Measurements from ENCODE around the gene ITK.

ITK gene

DNA sequence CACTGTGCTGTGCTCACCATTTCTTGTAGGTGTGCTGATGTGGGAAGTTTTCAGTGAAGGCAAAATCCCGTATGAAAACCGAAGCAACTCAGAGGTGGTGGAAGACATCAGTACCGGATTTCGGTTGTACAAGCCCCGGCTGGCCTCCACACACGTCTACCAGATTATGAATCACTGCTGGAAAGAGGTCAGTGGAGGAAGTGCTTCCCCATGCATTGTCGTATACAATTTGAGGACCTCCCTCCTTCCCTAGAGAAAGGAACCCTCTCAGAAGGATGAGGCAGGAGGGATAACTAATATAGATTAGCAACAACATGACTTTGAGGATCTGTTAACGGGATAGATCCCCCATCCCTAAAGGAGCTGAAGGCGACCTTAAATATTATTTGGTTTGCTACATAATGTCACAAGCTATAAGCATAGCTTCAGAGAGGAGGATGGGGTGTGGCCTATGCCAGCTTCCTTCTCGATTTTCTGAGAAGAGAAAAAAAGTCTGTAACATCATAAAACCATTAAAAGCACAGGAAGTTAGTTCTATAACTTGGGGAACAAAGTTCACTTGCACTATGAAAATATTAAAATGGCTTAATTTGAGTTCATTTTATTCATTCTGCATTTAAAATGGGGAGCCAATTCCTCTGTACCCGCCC lies 68.3 kb downstream of the ITK start:
- DNase-seq (ENCODE audit: low spot score) = no peak

DNA sequence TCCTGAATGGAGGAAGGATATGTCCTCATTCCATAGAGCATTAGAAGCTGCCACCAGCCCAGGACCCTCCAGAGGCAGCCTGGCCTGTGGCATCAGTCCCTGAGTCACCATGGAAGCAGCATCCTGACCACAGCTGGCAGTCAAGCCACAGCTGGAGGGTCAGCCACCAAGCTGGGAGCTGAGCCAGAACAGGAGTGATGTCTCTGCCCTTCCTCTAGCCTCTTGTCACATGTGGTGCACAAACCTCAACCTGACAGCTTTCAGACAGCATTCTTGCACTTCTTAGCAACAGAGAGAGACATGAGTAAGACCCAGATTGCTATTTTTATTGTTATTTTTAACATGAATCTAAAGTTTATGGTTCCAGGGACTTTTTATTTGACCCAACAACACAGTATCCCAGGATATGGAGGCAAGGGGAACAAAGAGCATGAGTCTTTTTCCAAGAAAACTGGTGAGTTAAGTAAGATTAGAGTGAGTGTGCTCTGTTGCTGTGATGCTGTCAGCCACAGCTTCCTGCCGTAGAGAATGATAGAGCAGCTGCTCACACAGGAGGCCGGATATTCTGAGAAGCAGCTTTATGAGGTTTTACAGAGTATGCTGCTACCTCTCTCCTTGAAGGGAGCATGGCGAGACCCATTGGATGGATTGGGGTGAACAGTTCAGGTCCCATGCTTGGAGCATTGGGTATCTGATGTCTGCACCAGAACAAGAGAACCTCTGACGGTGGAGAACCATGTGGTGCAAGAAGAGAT lies 72.2 kb downstream of the ITK start:
- DNase-seq (ENCODE audit: low spot score) = no peak

GRCh38 chr5:157253547-157253946 lies 72.9 kb downstream of the ITK start:
- peak; percentile 90 for DNase-seq (ENCODE audit: low spot score)

DNA sequence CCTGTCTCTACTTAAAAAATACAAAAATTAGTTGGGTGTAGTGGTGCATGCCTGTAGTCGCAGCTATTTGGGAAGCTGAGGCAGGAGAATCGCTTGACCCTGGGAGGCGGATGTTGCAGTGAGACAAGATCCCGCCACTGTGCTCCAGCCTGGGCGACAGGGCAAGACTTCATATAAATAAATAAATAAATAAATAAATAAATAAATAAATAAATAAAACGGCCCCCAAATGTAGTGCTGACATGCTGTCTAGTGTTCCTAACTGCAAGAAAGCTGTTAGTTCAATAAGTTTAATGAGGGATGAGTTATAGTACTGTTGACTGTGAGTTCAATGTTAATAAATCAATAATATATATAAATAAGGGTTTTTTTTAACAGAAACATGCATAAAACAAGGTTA lies 77.8 kb downstream of the ITK start:
- no peak for DNase-seq (ENCODE audit: low spot score)

DNA sequence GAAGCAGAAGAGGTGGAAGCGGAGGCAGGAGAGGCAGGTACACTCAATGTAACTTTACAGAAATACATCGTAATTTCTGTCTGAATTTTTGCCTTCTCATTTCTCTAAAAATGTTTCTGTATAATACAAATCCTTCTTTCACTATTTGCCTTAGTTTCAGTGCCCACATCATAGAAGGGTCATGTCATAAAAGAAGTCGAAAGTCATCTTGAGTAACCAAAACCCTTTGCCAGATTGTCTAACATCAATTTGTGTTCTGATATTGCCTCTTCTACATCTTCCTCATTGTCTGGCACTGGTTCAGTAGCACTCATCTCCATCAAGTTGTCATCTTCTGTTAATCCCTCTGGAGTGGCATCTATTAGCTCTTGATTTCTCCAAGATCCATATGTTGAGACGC lies 79.1 kb downstream of the ITK start:
- no peak for DNase-seq (ENCODE audit: low spot score)

DNA sequence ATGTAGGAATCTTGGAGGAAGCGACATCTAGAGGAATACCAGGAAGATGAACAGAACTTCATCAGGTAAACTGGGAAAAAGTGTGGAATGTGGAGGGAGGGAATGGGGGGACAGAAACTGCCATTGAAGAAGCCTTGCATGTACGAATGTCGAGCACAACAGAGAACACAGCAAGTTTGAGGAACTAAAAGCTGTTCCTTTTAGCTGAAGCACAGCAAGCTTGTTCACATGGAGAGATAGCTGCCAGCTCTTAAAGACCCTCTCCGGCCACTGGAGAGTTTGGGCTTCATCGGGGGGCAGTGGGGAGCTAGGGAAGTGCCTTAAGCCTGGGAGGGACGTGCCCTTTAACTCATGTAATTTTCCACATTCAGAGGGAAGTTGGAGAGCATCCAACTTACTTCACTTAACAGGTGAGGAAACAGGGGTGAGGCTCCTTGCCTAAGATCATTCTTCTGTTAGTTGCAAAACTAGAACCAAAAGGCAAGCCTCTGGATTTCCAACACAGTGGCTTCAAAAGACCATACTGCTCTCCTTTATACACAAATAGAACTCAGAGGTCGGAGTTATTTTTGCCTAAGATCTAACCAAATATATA lies 83.0 kb downstream of the ITK start:
- DNase-seq (ENCODE audit: low spot score) = no peak

DNA sequence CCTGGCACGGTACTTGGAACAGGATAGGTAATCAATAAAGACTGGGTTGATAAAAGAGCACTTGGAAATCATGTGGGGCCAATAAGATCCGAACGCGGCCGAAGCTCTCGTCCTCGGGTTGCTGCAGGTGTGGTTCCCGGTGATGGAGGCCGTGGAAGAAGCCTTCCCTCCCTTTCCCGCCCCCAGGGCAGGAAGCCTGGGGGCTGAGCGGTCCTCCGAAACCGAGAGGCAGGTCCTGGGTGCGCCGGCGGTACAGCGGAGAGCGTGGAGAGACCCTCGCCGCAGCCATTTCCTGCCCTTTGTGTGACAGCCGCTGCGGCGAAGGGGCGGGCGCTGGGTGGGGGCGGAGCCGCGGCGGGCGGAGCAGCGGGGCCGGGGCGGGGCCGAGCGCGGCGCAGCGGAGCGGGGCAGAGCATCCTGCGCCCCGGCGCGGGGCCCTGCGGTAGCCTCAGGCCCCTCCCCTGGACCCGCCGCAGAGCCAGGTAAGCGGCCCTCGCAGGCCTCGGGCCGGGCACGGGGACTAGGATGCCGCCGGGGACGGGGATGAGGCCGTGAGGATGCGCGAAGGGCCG lies 85.2 kb downstream of the ITK start, which contains the start of gene CYFIP2:
Gene CYFIP2, plus strand, starts transcription at position 410 of the 572 bp plus-strand sequence. CDS start 19,239 bp downstream, outside the sequence.
- DNase-seq (ENCODE audit: low spot score) = peak; percentile 92

GRCh38 chr5:157266286-157267007 lies 85.8 kb downstream of the ITK start:
- DNase-seq (ENCODE audit: low spot score) = no peak

- DNase-seq (ENCODE audit: low spot score) = no peak
Measured at GRCh38 chr5:157267025-157267424, 86.4 kb downstream of the ITK start.

GRCh38 chr5:157267761-157268480 lies 87.3 kb downstream of the ITK start:
- no peak for DNase-seq (ENCODE audit: low spot score)

DNA sequence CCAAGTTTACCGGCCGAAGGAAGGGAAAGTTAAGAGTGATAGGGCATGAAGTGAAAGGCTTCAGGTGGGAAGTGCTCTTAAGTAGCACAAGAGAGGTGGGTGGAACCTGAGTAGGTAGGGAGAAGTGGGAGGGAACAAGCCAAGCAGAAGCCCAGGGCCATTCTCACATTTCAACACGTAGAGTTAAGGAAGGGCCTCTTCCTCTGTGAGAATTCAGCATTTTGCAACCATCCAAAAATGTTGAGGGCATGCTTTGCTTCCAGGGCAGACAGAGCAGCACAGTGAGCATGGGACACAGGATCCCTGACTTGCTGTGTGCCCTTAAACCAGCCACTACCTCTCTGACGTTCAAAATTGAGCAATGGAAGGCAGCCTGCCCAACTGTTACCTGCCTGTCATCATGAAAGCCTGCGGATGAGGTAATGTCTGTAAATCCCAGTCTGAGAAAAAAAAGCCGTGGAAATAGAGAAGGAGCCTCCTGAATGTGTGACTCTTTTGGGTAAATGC lies 88.6 kb downstream of the ITK start:
- DNase-seq (ENCODE audit: low spot score) = no peak

DNA sequence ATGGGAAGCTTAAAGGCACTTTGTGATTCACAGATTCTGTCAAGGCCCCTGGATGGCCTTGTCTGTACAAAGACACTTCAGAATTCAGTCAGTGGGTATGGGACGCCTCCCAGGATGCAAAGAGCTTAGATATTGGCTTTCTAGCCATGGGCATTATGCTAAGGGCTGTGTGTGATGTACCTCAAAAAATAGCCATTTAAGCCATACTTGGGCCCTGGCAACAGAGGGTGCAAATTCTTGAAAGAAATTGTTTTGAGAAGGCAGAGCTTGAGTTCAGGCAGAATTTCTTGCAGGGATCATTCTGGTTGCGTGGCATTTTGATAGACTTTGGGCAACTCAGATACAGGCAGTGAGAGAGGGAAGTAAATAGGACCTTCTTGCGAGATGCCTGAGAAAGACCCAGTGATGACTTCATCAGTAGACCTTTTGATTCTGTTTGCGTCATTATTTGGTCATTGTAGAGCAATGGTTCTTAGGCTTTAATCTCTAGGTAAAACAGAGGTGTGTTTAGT lies 89.2 kb downstream of the ITK start:
- no peak for DNase-seq (ENCODE audit: low spot score)

DNA sequence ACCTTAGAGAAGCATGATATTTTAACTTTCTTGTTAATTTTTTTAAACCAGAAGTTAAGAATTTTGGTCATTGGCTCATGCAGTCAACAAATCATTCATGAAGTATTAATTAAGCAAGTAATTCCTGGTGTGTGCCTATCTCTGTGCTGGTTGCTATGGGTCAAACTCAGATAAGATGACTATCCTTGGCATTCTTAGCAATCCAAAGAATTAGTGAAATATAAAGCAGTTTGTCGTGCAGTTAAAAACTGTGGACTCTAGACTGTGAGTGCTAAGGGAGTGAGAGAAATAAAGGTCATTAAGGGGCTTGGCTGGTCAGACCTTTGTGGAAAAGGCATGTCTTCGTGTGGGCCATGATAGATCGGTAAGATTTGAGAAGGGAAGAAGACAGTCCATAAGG lies 90.1 kb downstream of the ITK start:
- no peak for DNase-seq (ENCODE audit: low spot score)

GRCh38 chr5:157271740-157272271 lies 91.2 kb downstream of the ITK start:
- DNase-seq (ENCODE audit: low spot score) = no peak

- no peak for DNase-seq (ENCODE audit: low spot score)
Measured at GRCh38 chr5:157273131-157273556, 92.5 kb downstream of the ITK start.

DNA sequence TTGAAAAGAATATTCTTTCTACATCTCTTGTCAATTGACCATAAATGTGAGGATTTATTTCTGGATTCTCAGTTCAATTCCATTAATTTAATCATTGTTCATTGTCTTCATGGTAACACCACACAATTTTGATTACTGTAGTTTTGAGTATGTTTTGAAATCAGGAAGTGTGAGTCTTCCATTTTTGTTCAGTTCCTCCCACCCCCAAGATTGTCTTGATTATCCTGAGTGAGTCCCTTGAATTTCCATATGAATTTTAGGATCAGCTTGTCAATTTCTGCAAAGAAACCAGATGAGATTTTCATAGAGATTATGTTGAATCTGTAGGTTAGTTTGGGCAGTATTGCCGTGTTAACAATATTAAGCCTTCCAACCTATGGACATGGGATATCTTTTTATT lies 94.8 kb downstream of the ITK start:
- DNase-seq (ENCODE audit: low spot score) = no peak

GRCh38 chr5:157278319-157279037 lies 97.8 kb downstream of the ITK start:
- no peak for DNase-seq (ENCODE audit: low spot score)

DNA sequence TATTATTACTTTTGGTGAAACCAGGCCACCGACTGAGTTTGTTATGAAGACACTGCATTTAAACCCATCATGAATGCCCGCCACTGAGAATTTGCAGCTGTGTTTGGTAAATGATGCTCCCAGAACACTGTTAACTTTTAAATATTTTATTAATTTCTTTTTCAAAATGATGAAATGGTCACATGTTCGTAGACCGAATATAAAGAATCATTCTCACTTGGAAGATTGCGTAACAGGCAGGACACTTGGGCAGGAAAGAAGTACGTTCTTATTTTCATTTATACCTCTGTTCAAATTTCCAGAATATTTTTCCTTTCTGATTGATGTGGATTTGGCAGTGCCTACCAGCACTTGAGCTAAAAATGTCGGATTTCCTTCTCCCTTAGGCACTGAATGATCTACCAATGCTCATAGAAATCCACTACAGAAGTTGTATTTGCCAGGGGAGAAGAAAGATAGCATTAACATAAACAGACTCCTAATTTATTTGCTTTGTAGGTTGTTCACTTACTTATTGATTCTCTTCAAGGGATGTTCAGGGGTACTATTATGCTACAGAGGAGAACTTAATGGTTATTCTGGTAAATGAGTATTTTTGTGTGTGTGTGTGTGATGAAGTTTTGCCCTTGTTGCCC lies 99.1 kb downstream of the ITK start:
- no peak for DNase-seq (ENCODE audit: low spot score)

GRCh38 chr5:157280927-157281326 lies 100.3 kb downstream of the ITK start:
- DNase-seq (ENCODE audit: low spot score) = peak; percentile 77

DNA sequence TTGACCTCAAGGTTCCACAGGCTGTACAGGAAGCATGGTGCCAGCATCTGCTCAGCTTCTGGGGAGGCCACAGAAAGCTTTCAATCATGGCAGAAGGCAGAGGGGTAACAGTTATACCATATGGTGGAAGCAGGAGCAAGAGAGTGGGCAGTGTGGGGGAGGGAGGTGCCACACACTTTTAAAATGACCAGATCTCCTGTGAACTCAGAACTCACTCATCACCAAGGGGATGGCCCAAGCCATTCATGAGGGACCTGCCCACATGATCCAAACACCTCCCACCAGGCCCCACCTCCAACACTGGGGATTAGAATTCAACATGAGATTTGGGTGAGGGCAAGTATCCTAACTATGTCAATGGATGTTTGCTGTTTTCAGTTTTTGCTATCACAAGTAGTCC lies 101.5 kb downstream of the ITK start:
- DNase-seq (ENCODE audit: low spot score) = no peak
